Endothelial cell of umbilical vein (primary cell): ENCODE results near the gene APOBEC3G. TPM values are rescaled to one million over a fixed set of nuclear protein-coding genes. Genes with fewer than 3 reads are reported as not detected.

Source experiments
- BruUV-seq: library from RNA; stranded (reverse); fragments of 400-500 nt; replicated peaks from 2 replicates; lab custom pipeline; 2021; lab: Mats Ljungman, UMichigan
- CTCF ChIA-PET: fragments of 300-600, 350-600 bp; sonication (Branson Sonifier 250); formaldehyde crosslinking; loops from one replicate; lab custom pipeline; 2021; ENCODE audit warnings: antibody characterized with exemption, inconsistent platforms; lab: Charles Lee
- POLR2A ChIA-PET: fragments of 300-600, 350-600 bp; sonication (Branson Sonifier 250); formaldehyde crosslinking; loops from one replicate; lab custom pipeline; 2021; ENCODE audit warnings: antibody characterized with exemption, inconsistent platforms; lab: Charles Lee
- DNase-seq: peaks from one replicate; pipeline ENCODE4 v3.0.0-alpha.2; 2011; ENCODE audit warnings: low read depth, low spot score
- FAIRE-seq: peaks from 2 replicates; lab custom pipeline; 2011; peaks lifted over from hg19 to GRCh38; lab: Jason Lieb, UNC
- H2AFZ ChIP-seq: 2 replicates; pipeline ENCODE4 v1.6.0; 2012; ENCODE audit warnings: low read depth, low read length, control low read depth, inconsistent platforms
- H3K27ac ChIP-seq: 2 replicates; pipeline ENCODE4 v1.5.1; 2011; ENCODE audit warnings: low read depth, mild to moderate bottlenecking, control low read depth, low read length, moderate library complexity; ENCODE audit not compliant: insufficient read depth
- H3K27me3 ChIP-seq, 2 experiments: 2 replicates each; pipeline versions ENCODE4 v1.6.0 to v1.6.1; 2011; ENCODE audit warnings: low read length in 2 of 2, mixed read lengths in 1 of 2; ENCODE audit not compliant: control insufficient read depth in 2 of 2, insufficient read depth in 2 of 2
- H3K36me3 ChIP-seq, 2 experiments: 2 replicates in 1 of 2; 3 replicates in 1 of 2; pipeline ENCODE4 v1.5.1; 2011; ENCODE audit warnings: low read length in 2 of 2, mild to moderate bottlenecking in 1 of 2, moderate library complexity in 1 of 2; ENCODE audit not compliant: control insufficient read depth in 2 of 2, insufficient read depth in 2 of 2; ENCODE audit errors: extremely low read depth in 1 of 2
- H3K4me1 ChIP-seq: 3 replicates; pipeline ENCODE4 v1.5.1; 2011; ENCODE audit warnings: mild to moderate bottlenecking, low read length; ENCODE audit not compliant: control insufficient read depth, insufficient read depth; ENCODE audit errors: extremely low read depth
- H3K4me2 ChIP-seq: 2 replicates; pipeline ENCODE4 v1.6.1; 2011; ENCODE audit warnings: low read length, control low read depth, mixed read lengths; ENCODE audit not compliant: insufficient read depth
- H3K4me3 ChIP-seq, 3 experiments: fragments of 200-600 bp in 1 of 3; sonication (generic), shearing (Covaris generic) in 1 of 3; replicated peaks in 1 of 3; 2 replicates each; pipeline ENCODE4 v1.5.1; 2011 to 2016; ENCODE audit warnings: control low read depth in 3 of 3, low read length in 3 of 3, mild to moderate bottlenecking in 2 of 3, inconsistent platforms in 1 of 3, low read depth in 1 of 3, moderate library complexity in 1 of 3; ENCODE audit not compliant: insufficient read depth in 1 of 3
- H3K79me2 ChIP-seq: 2 replicates; pipeline ENCODE4 v1.6.0; 2012; ENCODE audit warnings: low read length, inconsistent platforms; ENCODE audit not compliant: control insufficient read depth, insufficient read depth
- H3K9ac ChIP-seq: replicated peaks from 2 replicates; pipeline ENCODE3; 2011; ENCODE audit warnings: low read length, control low read depth; ENCODE audit not compliant: insufficient read depth; ENCODE audit errors: extremely low read depth
- H3K9me1 ChIP-seq: replicated peaks from 3 replicates; pipeline ENCODE4 v1.6.0; 2011; ENCODE audit warnings: mild to moderate bottlenecking, low read length; ENCODE audit not compliant: control insufficient read depth, insufficient read depth; ENCODE audit errors: extremely low read depth
- H3K9me3 ChIP-seq: replicated peaks from 2 replicates; pipeline ENCODE4 v1.5.1; 2012; ENCODE audit warnings: low read length, inconsistent platforms; ENCODE audit not compliant: control insufficient read depth, insufficient read depth
- H4K20me1 ChIP-seq: replicated peaks from 2 replicates; pipeline ENCODE3; 2011; ENCODE audit warnings: mild to moderate bottlenecking, low read length; ENCODE audit not compliant: control insufficient read depth, insufficient read depth; ENCODE audit errors: extremely low read depth
- CTCF ChIP-seq, 2 donors: IDR thresholded peaks; 1 replicate in 1 of 2; 2 replicates in 1 of 2; pipeline ENCODE4 v1.5.1; 2011; ENCODE audit warnings: low read length in 2 of 2, mild to moderate bottlenecking in 2 of 2, moderate library complexity in 2 of 2, control low read depth in 1 of 2, inconsistent platforms in 1 of 2, low read depth in 1 of 2; ENCODE audit not compliant: insufficient read depth in 1 of 2; ENCODE audit errors: extremely low read depth in 1 of 2
- EZH2 ChIP-seq: IDR thresholded peaks from 2 replicates; pipeline ENCODE4 v1.6.1; 2012; ENCODE audit warnings: borderline replicate concordance, low read depth, mild to moderate bottlenecking, moderate library complexity, low read length, inconsistent platforms; ENCODE audit not compliant: severe bottlenecking
- FOS ChIP-seq: IDR thresholded peaks from 2 replicates; pipeline ENCODE4 v1.6.1; 2011; ENCODE audit warnings: mild to moderate bottlenecking, low read length, moderate library complexity, borderline replicate concordance; ENCODE audit not compliant: insufficient read depth
- GATA2 ChIP-seq: IDR thresholded peaks from 2 replicates; pipeline ENCODE4 v1.7.0; 2011; ENCODE audit warnings: low read depth, mild to moderate bottlenecking, moderate library complexity, mixed read lengths, low read length; ENCODE audit not compliant: insufficient read length, insufficient read depth
- JUN ChIP-seq: IDR thresholded peaks from 2 replicates; pipeline ENCODE4 v1.6.1; 2011; ENCODE audit warnings: borderline replicate concordance, low read depth; ENCODE audit not compliant: insufficient read length, insufficient read depth
- MAX ChIP-seq: IDR thresholded peaks from 2 replicates; pipeline ENCODE4 v1.6.1; 2011; ENCODE audit not compliant: insufficient read depth, insufficient read length
- MYC ChIP-seq: IDR thresholded peaks from one replicate; pipeline ENCODE4 v1.6.1; 2011; ENCODE audit warnings: mild to moderate bottlenecking, low read depth, low read length
- POLR2AphosphoS5 ChIP-seq: IDR thresholded peaks from 2 replicates; pipeline ENCODE4 v1.6.1; 2012; ENCODE audit warnings: low read depth, mild to moderate bottlenecking, control low read depth, low read length, moderate library complexity; ENCODE audit not compliant: insufficient read depth
- dilution Hi-C: fragments of 300-500 bp; cut with MboI; formaldehyde crosslinking; loops from one replicate; pipeline ENCODE4 v1.15.0; 2019; ENCODE audit warnings: low sequenced_read_pairs; ENCODE audit not compliant: extremely low pct_ligation_motif_present
- intact Hi-C: fragments of 100-400 bp; cut with micrococcal nuclease; formaldehyde crosslinking; loops from one replicate; pipeline ENCODE4 v1.10.0; 2022
- polyA plus RNA-seq, 4 experiments: library from polyadenylated mRNA; depleted of rRNA in 3 of 4; stranded (reverse) in 3 of 4; unstranded in 1 of 4; fragments of >200 nt; gene quantifications; 2 replicates each; pipeline versions ENCODE4 v1.2.1 to v1.2.3, GENCODE V29; 2011 to 2012; ENCODE audit warnings: missing spikeins in 1 of 4
- total RNA-seq: library from RNA; stranded (reverse); gene quantifications from 2 replicates; pipeline ENCODE4 v1.2.3, GENCODE V29; 2021

APOBEC3G gene
- total and polyA plus RNA-seq, 2 donors (not counting 3 experiments of a cell fraction or from before 2014, with no cell fraction given), result 3.6 to 5.1 TPM

- no peak overlapping the region for H3K27ac ChIP-seq
- H3K4me1 ChIP-seq, result no peaks in the 10 kb centered on the region
- no peak for FAIRE-seq
- H3K4me2 ChIP-seq, result no peak overlapping the region
- no peaks in the 10 kb centered on the region for H3K36me3 ChIP-seq
- no peak overlapping the region for H3K9ac ChIP-seq
- no peaks in the 10 kb centered on the region for H3K79me2 ChIP-seq
- H3K4me3 ChIP-seq, result no peak overlapping the region
- no peaks in the 10 kb centered on the region for H4K20me1 ChIP-seq
- no peak overlapping the region for H2AFZ ChIP-seq
- H3K27me3 ChIP-seq, result peaks cover 0 to 2% of the 10 kb centered on the region in 2 experiments
- TF ChIP-seq JUN, result no peak
- TF ChIP-seq FOS, result no peak
- no peak for TF ChIP-seq MAX
- no peak for TF ChIP-seq GATA2
- TF ChIP-seq CTCF (IDR thresholded peaks at IDR 0.05; ENCODE audit: extremely low read depth in 1 of 2, insufficient read depth in 1 of 2, low read depth in 1 of 2, low read length in 2 of 2), result no peak
- TF ChIP-seq POLR2AphosphoS5, result no peak
- TF ChIP-seq EZH2, result no peak
- TF ChIP-seq MYC, result no peak
- DNase-seq, result no peak
- H3K9me1 ChIP-seq, result no peaks in the 10 kb centered on the region
- intact Hi-C loops, result no loop called here
- POLR2A ChIA-PET, result no interaction called here
- H3K9me3 ChIP-seq, result no peaks in the 10 kb centered on the region
- CTCF ChIA-PET, result interaction anchor here (1.0 to 1.4 kb wide), 2 partner anchors 24 to 228 kb away, joined by 5 read pairs; no protein-coding TSS in a partner anchor
- BruUV-seq, result no TSS peak
- dilution Hi-C loops, result no loop called here
Measured at GRCh38 chr22:39098026-39098425, 21.0 kb downstream of the APOBEC3G start.
